ENCODE measurements around the gene SCTR.

Gene SCTR

DNA sequence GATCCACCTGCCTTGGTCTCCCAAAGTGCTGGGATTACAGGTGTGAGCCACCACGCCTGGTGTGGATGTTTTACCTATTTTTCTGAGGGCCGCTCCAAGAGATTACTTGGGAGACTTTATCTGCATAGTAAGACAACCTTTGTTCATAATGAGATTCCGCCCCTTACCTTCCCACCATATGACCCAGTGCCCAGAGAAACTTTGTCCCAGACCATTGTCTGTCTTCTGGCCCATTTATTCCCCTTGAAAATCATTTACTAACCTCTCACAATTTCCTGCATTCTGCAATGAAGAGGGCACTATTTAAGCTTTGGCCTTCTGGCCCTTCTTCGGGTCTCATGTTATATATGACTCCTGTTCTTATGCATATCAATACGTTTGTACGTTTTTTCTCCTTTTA lies 106.4 kb downstream of the SCTR start:
- no peak overlapping the region for H3K4me3 ChIP-seq (ENCODE audit: low read depth, low read length)
- DNase-seq (ENCODE audit: low read depth), result no peak
- TF ChIP-seq MYC (IDR thresholded peaks at IDR 0.05; ENCODE audit: low read depth, low read length) (no peak), MAX (IDR thresholded peaks at IDR 0.05; ENCODE audit: low read depth, low read length) (no peak), POLR2A (IDR thresholded peaks at IDR 0.05; ENCODE audit: extremely low read depth, insufficient read length) (no peak)
- TF ChIP-seq, protein P1, sequence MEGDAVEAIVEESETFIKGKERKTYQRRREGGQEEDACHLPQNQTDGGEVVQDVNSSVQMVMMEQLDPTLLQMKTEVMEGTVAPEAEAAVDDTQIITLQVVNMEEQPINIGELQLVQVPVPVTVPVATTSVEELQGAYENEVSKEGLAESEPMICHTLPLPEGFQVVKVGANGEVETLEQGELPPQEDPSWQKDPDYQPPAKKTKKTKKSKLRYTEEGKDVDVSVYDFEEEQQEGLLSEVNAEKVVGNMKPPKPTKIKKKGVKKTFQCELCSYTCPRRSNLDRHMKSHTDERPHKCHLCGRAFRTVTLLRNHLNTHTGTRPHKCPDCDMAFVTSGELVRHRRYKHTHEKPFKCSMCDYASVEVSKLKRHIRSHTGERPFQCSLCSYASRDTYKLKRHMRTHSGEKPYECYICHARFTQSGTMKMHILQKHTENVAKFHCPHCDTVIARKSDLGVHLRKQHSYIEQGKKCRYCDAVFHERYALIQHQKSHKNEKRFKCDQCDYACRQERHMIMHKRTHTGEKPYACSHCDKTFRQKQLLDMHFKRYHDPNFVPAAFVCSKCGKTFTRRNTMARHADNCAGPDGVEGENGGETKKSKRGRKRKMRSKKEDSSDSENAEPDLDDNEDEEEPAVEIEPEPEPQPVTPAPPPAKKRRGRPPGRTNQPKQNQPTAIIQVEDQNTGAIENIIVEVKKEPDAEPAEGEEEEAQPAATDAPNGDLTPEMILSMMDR (IDR thresholded peaks at IDR 0.05; ENCODE audit: low read depth, low read length), result no peak

GRCh38 chr2:119416299-119416923 lies 107.9 kb downstream of the SCTR start:
- H3K4me3 ChIP-seq (ENCODE audit: low read depth, low read length), result no peak overlapping the region
- DNase-seq (ENCODE audit: low read depth), result no peak
- no peak for TF ChIP-seq POLR2A (IDR thresholded peaks at IDR 0.05; ENCODE audit: extremely low read depth, insufficient read length)
- TF ChIP-seq, protein P1 (IDR thresholded peaks at IDR 0.05; ENCODE audit: low read depth, low read length), result no peak
- TF ChIP-seq MAX (IDR thresholded peaks at IDR 0.05; ENCODE audit: low read depth, low read length), result no peak
- no peak for TF ChIP-seq MYC (IDR thresholded peaks at IDR 0.05; ENCODE audit: low read depth, low read length)

- no peak overlapping the region for H3K4me3 ChIP-seq (ENCODE audit: low read depth, low read length)
- TF ChIP-seq POLR2A (IDR thresholded peaks at IDR 0.05; ENCODE audit: extremely low read depth, insufficient read length) (no peak), MAX (IDR thresholded peaks at IDR 0.05; ENCODE audit: low read depth, low read length) (no peak), MYC (IDR thresholded peaks at IDR 0.05; ENCODE audit: low read depth, low read length) (no peak)
- TF ChIP-seq, protein P1 (IDR thresholded peaks at IDR 0.05; ENCODE audit: low read depth, low read length), result no peak
- no peak for DNase-seq (ENCODE audit: low read depth)
Measured at GRCh38 chr2:119415630-119416029, 108.7 kb downstream of the SCTR start.

DNA sequence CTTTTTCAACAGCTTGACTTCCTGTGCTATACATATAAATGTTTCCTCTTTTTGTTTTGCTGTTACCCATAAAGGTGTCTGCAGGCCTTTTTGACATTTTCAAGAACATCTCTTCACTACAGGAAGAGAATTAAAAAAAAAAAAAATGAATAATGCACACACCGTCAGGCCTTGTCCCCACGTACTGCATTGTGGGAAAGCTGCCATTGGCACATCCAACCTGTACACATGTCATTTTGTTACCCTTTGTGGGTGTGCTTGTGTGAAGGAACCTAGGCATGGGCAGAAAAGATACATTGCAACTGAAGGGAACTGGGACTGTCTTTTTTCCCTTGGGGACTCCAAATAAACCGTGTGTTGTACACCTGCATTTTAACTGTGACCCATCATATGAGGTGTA lies 109.4 kb downstream of the SCTR start:
- TF ChIP-seq MAX (IDR thresholded peaks at IDR 0.05; ENCODE audit: low read depth, low read length) (no peak), MYC (IDR thresholded peaks at IDR 0.05; ENCODE audit: low read depth, low read length) (no peak), POLR2A (IDR thresholded peaks at IDR 0.05; ENCODE audit: extremely low read depth, insufficient read length) (no peak)
- TF ChIP-seq, protein P1 (IDR thresholded peaks at IDR 0.05; ENCODE audit: low read depth, low read length), result no peak
- H3K4me3 ChIP-seq (ENCODE audit: low read depth, low read length), result no peak overlapping the region
- DNase-seq (ENCODE audit: low read depth), result no peak

DNA sequence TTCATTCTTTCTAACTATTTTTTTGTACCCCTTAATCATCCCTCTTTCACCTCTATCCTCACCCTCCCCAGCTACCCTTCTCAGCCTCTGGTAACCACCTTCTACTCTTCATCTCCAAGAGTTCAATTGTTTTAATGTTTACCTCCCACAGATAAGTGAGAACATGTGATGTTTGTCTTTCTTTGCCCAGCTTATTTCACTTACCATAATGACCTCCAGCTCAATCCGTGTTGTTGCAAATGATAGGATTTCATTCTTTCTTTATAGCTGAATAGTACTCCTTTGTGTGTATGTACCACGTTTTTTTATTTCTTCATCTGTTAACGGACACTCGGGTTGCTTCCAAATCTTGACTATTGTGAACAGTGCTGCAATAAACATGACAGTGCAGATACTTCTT lies 114.8 kb downstream of the SCTR start:
- no peak for TF ChIP-seq MAX (IDR thresholded peaks at IDR 0.05; ENCODE audit: low read depth, low read length)
- TF ChIP-seq, protein P1 (IDR thresholded peaks at IDR 0.05; ENCODE audit: low read depth, low read length), result no peak
- no peak for TF ChIP-seq MYC (IDR thresholded peaks at IDR 0.05; ENCODE audit: low read depth, low read length)
- no peak for TF ChIP-seq POLR2A (IDR thresholded peaks at IDR 0.05; ENCODE audit: extremely low read depth, insufficient read length)
- H3K4me3 ChIP-seq (ENCODE audit: low read depth, low read length), result no peak overlapping the region
- DNase-seq (ENCODE audit: low read depth), result no peak
